ENCODE results near the gene MDFI.

- no peak for TF ChIP-seq POLR2A (IDR thresholded peaks at IDR 0.05)
- no peak for TF ChIP-seq CTCF (IDR thresholded peaks at IDR 0.05)
Observed at GRCh38 chr6:41637194-41638001, 870 bp upstream of the MDFI start.

All from uterus (tissue), 2 donors.